Psoas muscle (tissue), 8 donors: ENCODE data around the gene NKX2-1. TPM values are rescaled to one million over a fixed set of nuclear protein-coding genes. Genes with fewer than 3 reads are reported as not detected.

Source experiments
- ATAC-seq, 4 donors: fragments of 200-7000 bp; cut with Tn5 transposase; one replicate each; pipeline ENCODE4 v1.9.1; 2020; ENCODE audit warnings: moderate library complexity in 3 of 4, mild to moderate bottlenecking in 2 of 4
- DNase-seq, 2 donors: peaks; one replicate each; pipeline ENCODE4 v3.0.0-alpha.2; 2020
- H3K27ac ChIP-seq: fragments of 200-600 bp; one replicate; pipeline ENCODE4 v1.8.0; 2022
- H3K27me3 ChIP-seq, 3 donors: fragments of 200-600 bp in 1 of 3; one replicate each; pipeline versions ENCODE4 v1.6.1 to v1.8.0; 2013 to 2022; ENCODE audit warnings: low read length in 2 of 3, mild to moderate bottlenecking in 2 of 3, moderate library complexity in 1 of 3; ENCODE audit not compliant: insufficient read depth in 3 of 3
- H3K36me3 ChIP-seq, 2 donors: fragments of 200-600 bp in 1 of 2; one replicate each; pipeline versions ENCODE4 v1.6.1 to v1.8.0; 2013 to 2022; ENCODE audit warnings: low read depth in 1 of 2, mild to moderate bottlenecking in 1 of 2, moderate library complexity in 1 of 2; ENCODE audit not compliant: insufficient read depth in 1 of 2
- H3K4me1 ChIP-seq: fragments of 200-600 bp; one replicate; pipeline ENCODE4 v1.8.0; 2022
- H3K4me3 ChIP-seq: fragments of 200-600 bp; one replicate; pipeline ENCODE4 v1.8.0; 2022; ENCODE audit warnings: mild to moderate bottlenecking
- H3K9me3 ChIP-seq: fragments of 200-600 bp; one replicate; pipeline ENCODE4 v1.8.0; 2022
- WGBS, 3 donors: extraction: QIAGEN DNeasy Blood & Tissue Kit; methylation state at CpG; one replicate each; pipeline versions ENCODE4 v1.1.6 to v1.1.7; 2013; 5-methylcytosine and 5-hydroxymethylcytosine counted together
- intact Hi-C, 2 donors: fragments of 100-400 bp; cut with DNase I; formaldehyde crosslinking; loops; one replicate each; pipeline versions ENCODE4 v1.11.0 to v1.14.2; 2022
- polyA plus RNA-seq, 3 donors: library from polyadenylated mRNA; stranded (reverse); fragments of 200-250 nt; gene quantifications; one replicate each; pipeline ENCODE4 v1.2.3, GENCODE V29; 2013
- total RNA-seq, 4 donors: library from RNA; stranded (reverse); fragmentation: NEBNext Ultra II Directional in 2 of 4; extraction: Animal tissue kit (Norgen Biotek cat#: 25700) in 2 of 4; gene quantifications; one replicate each; pipeline versions ENCODE4 v1.2.1 to v1.2.4, GENCODE V29; 2021 to 2023
- TF ChIP-seq, protein P1 (sequence below): fragments of 200-600 bp; IDR thresholded peaks from one replicate; pipeline ENCODE4 v1.8.0; 2022; ENCODE audit warnings: antibody characterized with exemption
- donor health status: healthy with polysubstance abuse.
- donor health status: DM: no; HTN: no; CAD: no; lungs with moderate emphysema.
- donor health status: Bipolar disorder and iron deficiency.
- donor health status: healthy.
- donor health status: DM: yes; HTN: yes; CAD: no.
- donor health status: DM: no; HTN: no; CAD: no.
- donor health status: DM: no; HTN: no; CAD: no.
- donor health status: DM: yes; HTN: yes; CAD: no.

NKX2-1 gene
- total and polyA plus RNA-seq, 7 donors = not detected

DNA sequence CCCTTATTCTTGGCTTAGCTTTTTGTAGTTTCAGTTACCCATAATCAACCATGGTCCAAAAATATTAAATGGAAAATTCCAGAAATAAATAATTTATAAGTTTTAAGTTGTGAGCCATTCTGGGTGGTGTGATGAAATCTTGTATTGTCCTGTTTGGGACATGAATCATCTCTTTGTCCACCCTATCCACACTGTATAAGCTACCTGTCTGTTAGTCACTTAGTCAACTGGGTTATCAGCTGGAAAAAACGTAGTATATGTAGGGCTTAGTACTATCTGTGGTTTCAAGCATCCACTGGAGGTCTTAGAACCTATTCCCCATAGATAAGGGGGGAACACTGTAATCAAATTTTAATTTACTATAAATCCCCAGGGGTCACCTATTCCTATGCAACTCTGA lies 52.7 kb downstream of the NKX2-1 start:
- no peak overlapping the region for H3K27ac ChIP-seq
- no peaks in the 10 kb centered on the region for H3K9me3 ChIP-seq
- 46 to 56% (median 54%) methylated on average over 1 of the region's 1 CpG for WGBS, 3 donors
- TF ChIP-seq, protein P1, sequence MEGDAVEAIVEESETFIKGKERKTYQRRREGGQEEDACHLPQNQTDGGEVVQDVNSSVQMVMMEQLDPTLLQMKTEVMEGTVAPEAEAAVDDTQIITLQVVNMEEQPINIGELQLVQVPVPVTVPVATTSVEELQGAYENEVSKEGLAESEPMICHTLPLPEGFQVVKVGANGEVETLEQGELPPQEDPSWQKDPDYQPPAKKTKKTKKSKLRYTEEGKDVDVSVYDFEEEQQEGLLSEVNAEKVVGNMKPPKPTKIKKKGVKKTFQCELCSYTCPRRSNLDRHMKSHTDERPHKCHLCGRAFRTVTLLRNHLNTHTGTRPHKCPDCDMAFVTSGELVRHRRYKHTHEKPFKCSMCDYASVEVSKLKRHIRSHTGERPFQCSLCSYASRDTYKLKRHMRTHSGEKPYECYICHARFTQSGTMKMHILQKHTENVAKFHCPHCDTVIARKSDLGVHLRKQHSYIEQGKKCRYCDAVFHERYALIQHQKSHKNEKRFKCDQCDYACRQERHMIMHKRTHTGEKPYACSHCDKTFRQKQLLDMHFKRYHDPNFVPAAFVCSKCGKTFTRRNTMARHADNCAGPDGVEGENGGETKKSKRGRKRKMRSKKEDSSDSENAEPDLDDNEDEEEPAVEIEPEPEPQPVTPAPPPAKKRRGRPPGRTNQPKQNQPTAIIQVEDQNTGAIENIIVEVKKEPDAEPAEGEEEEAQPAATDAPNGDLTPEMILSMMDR = no peak
- H3K4me1 ChIP-seq = no peaks in the 10 kb centered on the region
- H3K36me3 ChIP-seq = no peaks in the 10 kb centered on the region
- DNase-seq (no peak), ATAC-seq (no peak)
- intact Hi-C loops = no loop called here
- peaks cover 0 to 4% (median 0%) of the 10 kb centered on the region in 3 donors for H3K27me3 ChIP-seq
- H3K4me3 ChIP-seq = no peak overlapping the region

Other genes with a start within 250 kb of the NKX2-1 start
- 1 to 10 TPM; 6.0 to 6.5 (median 6.3) TPM for gene MBIP, start 199.6 kb downstream of the NKX2-1 start, total RNA-seq
- 1 to 10 TPM; 3.7 to 6.3 (median 5.6) TPM for gene MBIP, start 199.6 kb downstream of the NKX2-1 start, polyA plus RNA-seq
- gene NKX2-8, start 62.4 kb upstream of the NKX2-1 start, total RNA-seq = not detected
- not detected for gene NKX2-8, start 62.4 kb upstream of the NKX2-1 start, polyA plus RNA-seq
- gene PAX9, start 141.6 kb upstream of the NKX2-1 start, total RNA-seq = 1 to 10 TPM in 1 of 4 donors, under 1 TPM in 3; 0.24 to 1.4 (median 0.56) TPM
- gene PAX9, start 141.6 kb upstream of the NKX2-1 start, polyA plus RNA-seq = under 1 TPM; 0.13 to 0.49 (median 0.47) TPM